HCT116 (cell line): ENCODE measurements around the gene FBLN7. TPM values are rescaled to one million over a fixed set of nuclear protein-coding genes. Genes with fewer than 3 reads are reported as not detected.

Source experiments
- ATAC-seq: fragments of 200-7000 bp; cut with Tn5 transposase; 2 replicates; pipeline ENCODE4 v1.9.1; 2020; ENCODE audit warnings: mild to moderate bottlenecking, moderate library complexity
- BruUV-seq: library from RNA; stranded (reverse); fragments of 400-500 nt; replicated peaks from 2 replicates; lab custom pipeline; 2021; lab: Mats Ljungman, UMichigan
- CTCF ChIA-PET: fragments of 300-600 bp; sonication (Branson Sonifier 250); formaldehyde crosslinking; loops from one replicate; lab custom pipeline; 2021; ENCODE audit warnings: antibody characterized with exemption; lab: Charles Lee
- POLR2A ChIA-PET: fragments of 300-600, 350-600 bp; sonication (Branson Sonifier 250); formaldehyde crosslinking; loops from one replicate; lab custom pipeline; 2021; ENCODE audit warnings: antibody characterized with exemption; lab: Charles Lee
- RAD21 ChIA-PET, 2 experiments: fragments of 300-600 bp; sonication (Branson Sonifier 250); formaldehyde crosslinking; loops; one replicate each; lab custom pipeline; 2023; ENCODE audit warnings: low total read pairs in 2 of 2; ENCODE audit not compliant: uncharacterized antibody in 2 of 2, unreplicated experiment in 2 of 2, low non-redundant PET in 1 of 2; lab: Charles Lee
- DNase-seq: peaks from one replicate; pipeline ENCODE4 v3.0.0-alpha.2; 2010; ENCODE audit warnings: low read depth, low spot score
- H2AFZ ChIP-seq: fragments of 200-600 bp; shearing (Covaris generic), sonication (generic); 2 replicates; pipeline ENCODE4 v1.6.1; 2017; ENCODE audit warnings: low read depth, mixed run types, mixed read lengths, antibody characterized with exemption, low read length; ENCODE audit not compliant: poor library complexity, severe bottlenecking
- H3K27ac ChIP-seq: 2 replicates; pipeline ENCODE4 v1.5.1; 2012; ENCODE audit warnings: low read depth, low read length
- H3K27me3 ChIP-seq: fragments of 200-600 bp; sonication (generic); 2 replicates; pipeline ENCODE4 v1.6.1; 2016; ENCODE audit warnings: mixed run types, low read length, mixed read lengths; ENCODE audit not compliant: insufficient read depth
- H3K36me3 ChIP-seq, 2 experiments: fragments of 200-500 bp in 1 of 2; fragments of 200-600 bp in 1 of 2; sonication (Bioruptor generic) in 1 of 2; sonication (generic) in 1 of 2; 2 replicates each; pipeline versions ENCODE4 v1.5.1 to v1.6.1; 2014 to 2016; ENCODE audit warnings: low read length in 2 of 2, inconsistent platforms in 1 of 2, mixed read lengths in 1 of 2, mixed run types in 1 of 2; ENCODE audit not compliant: insufficient read depth in 2 of 2, control insufficient read depth in 1 of 2
- H3K4me1 ChIP-seq, 2 experiments: fragments of 200-600 bp in 1 of 2; sonication (generic) in 1 of 2; 2 replicates each; pipeline versions ENCODE4 v1.5.1 to v1.6.1; 2012 to 2017; ENCODE audit warnings: low read length in 2 of 2, inconsistent platforms in 1 of 2, mild to moderate bottlenecking in 1 of 2, mixed read lengths in 1 of 2, mixed run types in 1 of 2, moderate library complexity in 1 of 2; ENCODE audit not compliant: insufficient read depth in 2 of 2, control insufficient read depth in 1 of 2
- H3K4me2 ChIP-seq: fragments of 200-600 bp; sonication (generic); 2 replicates; pipeline ENCODE4 v1.6.1; 2017; ENCODE audit warnings: mixed run types, low read length, mixed read lengths
- H3K4me3 ChIP-seq, 2 experiments: fragments of 200-600 bp in 1 of 2; sonication (generic) in 1 of 2; replicated peaks in 1 of 2; 2 replicates each; pipeline ENCODE4 v1.5.1; 2011 to 2016; ENCODE audit warnings: low read length in 2 of 2, control low read depth in 1 of 2, low read depth in 1 of 2, mild to moderate bottlenecking in 1 of 2, mixed read lengths in 1 of 2, mixed run types in 1 of 2
- H3K79me2 ChIP-seq: fragments of 200-600 bp; sonication (generic); 2 replicates; pipeline ENCODE4 v1.6.1; 2017; ENCODE audit warnings: mild to moderate bottlenecking, mixed run types, low read length, moderate library complexity, mixed read lengths; ENCODE audit not compliant: insufficient read depth
- H3K9ac ChIP-seq: fragments of 200-600 bp; sonication (generic); 2 replicates; pipeline ENCODE4 v1.6.1; 2016; ENCODE audit warnings: low read length, mixed read lengths
- H3K9me2 ChIP-seq: fragments of 200-600 bp; sonication (generic), shearing (Covaris generic); 2 replicates; pipeline ENCODE4 v1.6.1; 2017; ENCODE audit warnings: mixed run types, mild to moderate bottlenecking, moderate library complexity; ENCODE audit not compliant: insufficient read depth
- H3K9me3 ChIP-seq, 2 experiments: fragments of 200-500 bp in 1 of 2; fragments of 200-600 bp in 1 of 2; sonication (Bioruptor generic) in 1 of 2; sonication (generic) in 1 of 2; 2 replicates each; pipeline ENCODE4 v1.6.1; 2014 to 2017; ENCODE audit warnings: low read length in 2 of 2, mixed read lengths in 2 of 2, inconsistent platforms in 1 of 2, low read depth in 1 of 2, mild to moderate bottlenecking in 1 of 2, mixed run types in 1 of 2, moderate library complexity in 1 of 2; ENCODE audit not compliant: control insufficient read depth in 1 of 2, insufficient read depth in 1 of 2
- H4K20me1 ChIP-seq: fragments of 200-600 bp; sonication (generic), shearing (Covaris generic); 2 replicates; pipeline ENCODE4 v1.6.1; 2017; ENCODE audit warnings: mixed run types, mild to moderate bottlenecking, moderate library complexity; ENCODE audit not compliant: insufficient read depth
- ATF3 ChIP-seq: IDR thresholded peaks from 2 replicates; pipeline ENCODE4 v1.6.1; 2012
- CBX3 ChIP-seq: IDR thresholded peaks from 2 replicates; pipeline ENCODE4 v1.6.1; 2012; ENCODE audit warnings: low read depth
- CEBPB ChIP-seq: IDR thresholded peaks from 2 replicates; pipeline ENCODE4 v1.6.1; 2012; ENCODE audit warnings: low read depth
- CTCF ChIP-seq, 3 experiments: fragments of 200-600 bp in 1 of 3; sonication (generic) in 1 of 3; IDR thresholded peaks in 2 of 3; conservative IDR thresholded peaks in 1 of 3; 2 replicates each; pipeline ENCODE4 v1.5.1; 2012 to 2017; ENCODE audit warnings: low read depth in 2 of 3, low read length in 2 of 3, antibody characterized with exemption in 1 of 3, borderline replicate concordance in 1 of 3, control low read depth in 1 of 3, mild to moderate bottlenecking in 1 of 3, mixed read lengths in 1 of 3, mixed run types in 1 of 3, moderate library complexity in 1 of 3; ENCODE audit not compliant: insufficient read depth in 1 of 3
- EZH2phosphoT487 ChIP-seq: fragments of 200-600 bp; IDR thresholded peaks from 2 replicates; pipeline ENCODE4 v1.6.1; 2018; ENCODE audit warnings: antibody characterized with exemption, borderline replicate concordance
- FOSL1 ChIP-seq: IDR thresholded peaks from 2 replicates; pipeline ENCODE4 v1.6.1; 2012; ENCODE audit warnings: low read depth
- JUND ChIP-seq: IDR thresholded peaks from 2 replicates; pipeline ENCODE4 v1.6.1; 2012
- POLR2A ChIP-seq: IDR thresholded peaks from 2 replicates; pipeline ENCODE4 v1.7.0; 2011; ENCODE audit warnings: borderline replicate concordance; ENCODE audit not compliant: insufficient read depth, insufficient read length; ENCODE audit errors: extremely low read depth
- POLR2AphosphoS5 ChIP-seq: IDR thresholded peaks from 2 replicates; pipeline ENCODE4 v1.6.1; 2011; ENCODE audit warnings: mild to moderate bottlenecking, low read depth, low read length, moderate library complexity
- RAD21 ChIP-seq: IDR thresholded peaks from 2 replicates; pipeline ENCODE4 v1.6.1; 2012; ENCODE audit warnings: low read depth, mild to moderate bottlenecking
- TCF7L2 ChIP-seq: IDR thresholded peaks from 2 replicates; pipeline ENCODE4 v1.7.0; 2011; ENCODE audit warnings: borderline replicate concordance, inconsistent platforms; ENCODE audit not compliant: insufficient read depth, insufficient read length; ENCODE audit errors: extremely low read depth
- ZNF274 ChIP-seq: fragments of 200-500 bp; sonication (Bioruptor generic); IDR thresholded peaks from 2 replicates; pipeline ENCODE4 v1.6.1; 2014; ENCODE audit warnings: mild to moderate bottlenecking, low read depth, low read length, inconsistent platforms
- intact Hi-C: fragments of 100-400 bp; cut with micrococcal nuclease; formaldehyde crosslinking; loops from 2 replicates; pipeline ENCODE4 v1.10.0; 2022
- total RNA-seq: library from RNA; stranded (reverse); gene quantifications from one replicate; pipeline ENCODE4 v1.2.1, GENCODE V29; 2021; ENCODE audit not compliant: unreplicated experiment

The FBLN7 gene
- total RNA-seq, 1 experiment from 2014 or later = 0.34 TPM

GRCh38 chr2:112155331-112156151, 17.4 kb downstream of the FBLN7 start:
- RAD21 ChIA-PET = no interaction called here
- no TSS peak for BruUV-seq
- DNase-seq (no peak), ATAC-seq (no peak)
- Histone ChIP-seq H3K27ac (no peak overlapping the region), H2AFZ (no peak overlapping the region), H3K4me3 (no peak overlapping the region), H3K79me2 (no peaks in the 10 kb centered on the region), H3K4me1 (no peaks in the 10 kb centered on the region), H4K20me1 (no peaks in the 10 kb centered on the region), H3K27me3 (no peaks in the 10 kb centered on the region), H3K9me2 (no peaks in the 10 kb centered on the region), H3K36me3 (no peaks in the 10 kb centered on the region), H3K9ac (no peak overlapping the region), H3K9me3 (no peaks in the 10 kb centered on the region), H3K4me2 (no peak overlapping the region)
- TF ChIP-seq CTCF (IDR thresholded peaks at IDR 0.05 in 2 of 3, conservative IDR thresholded peaks at IDR 0.05 in 1 of 3; ENCODE audit: borderline replicate concordance in 1 of 3, insufficient read depth in 1 of 3, low read depth in 2 of 3, low read length in 2 of 3) (no peak), ATF3 (no peak), CEBPB (no peak), ZNF274 (no peak), RAD21 (no peak), TCF7L2 (no peak), POLR2A (no peak), FOSL1 (no peak), JUND (no peak), POLR2AphosphoS5 (no peak), CBX3 (no peak), EZH2phosphoT487 (no peak)
- intact Hi-C loops = no loop called here
- POLR2A ChIA-PET = no interaction called here
- CTCF ChIA-PET = no interaction called here
